GM21390 (cell line): ENCODE data around the gene MT1A.

Experiments used
- ATAC-seq: cut with Tn5 transposase; IDR thresholded peaks from one replicate; pipeline ENCODE4 v1.9.1; 2021; ENCODE audit not compliant: unreplicated experiment

Gene MT1A

GRCh38 chr16:56675685-56676210 is 37.3 kb downstream of the MT1A start:
- ATAC-seq: no peak

GRCh38 chr16:56677474-56677873 is 39.0 kb downstream of the MT1A start:
- no peak for ATAC-seq

GRCh38 chr16:56679078-56679730 is 40.7 kb downstream of the MT1A start:
- no peak for ATAC-seq

GRCh38 chr16:56679818-56680217 is 41.4 kb downstream of the MT1A start:
- ATAC-seq: no peak

GRCh38 chr16:56681939-56682702 is 43.7 kb downstream of the MT1A start, which contains the start of gene MT1X:
MT1X (plus strand) TSS chr16:56682470; CDS start chr16:56682541, 71 bp downstream.
- peak; percentile 98 for ATAC-seq

- no peak for ATAC-seq
These were observed 44.4 kb downstream of the MT1A start for GRCh38 chr16:56682703-56683397.

- no peak for ATAC-seq
These were observed 45.1 kb downstream of the MT1A start for GRCh38 chr16:56683424-56684172.

- ATAC-seq: no peak
These were observed 45.9 kb downstream of the MT1A start for GRCh38 chr16:56684256-56684925.

- no peak for ATAC-seq
These were observed 46.6 kb downstream of the MT1A start for GRCh38 chr16:56684926-56685590.

GRCh38 chr16:56686758-56687157 is 48.3 kb downstream of the MT1A start:
- no peak for ATAC-seq

- no peak for ATAC-seq
These were observed 50.3 kb downstream of the MT1A start for GRCh38 chr16:56688762-56689161.

GRCh38 chr16:56689171-56689570 is 50.7 kb downstream of the MT1A start:
- ATAC-seq: no peak
